GM12878 (cell line): ENCODE data around the gene TSPYL6. TPM values are rescaled to one million over a fixed set of nuclear protein-coding genes. Genes with fewer than 3 reads are reported as not detected.

ENCODE experiments used
- ATAC-seq: fragments of 200-7000 bp; cut with Tn5 transposase; 3 replicates; pipeline ENCODE4 v1.9.1; 2020; ENCODE audit warnings: mild to moderate bottlenecking, moderate library complexity
- BruUV-seq: library from RNA; stranded (reverse); fragments of 400-500 nt; replicated peaks from 2 replicates; lab custom pipeline; 2021; lab: Mats Ljungman, UMichigan
- CTCF ChIA-PET: fragments of 300-600 bp; sonication (Branson Sonifier 250); formaldehyde crosslinking; extraction: SDS; loops from one replicate; lab custom pipeline; 2021; ENCODE audit warnings: inconsistent platforms; lab: Yijun Ruan, JAX
- POLR2A ChIA-PET: fragments of 350-600 bp; formaldehyde crosslinking; extraction: SDS; loops from one replicate; lab custom pipeline; 2021; ENCODE audit warnings: inconsistent platforms; lab: Charles Lee
- RAD21 ChIA-PET: fragments of 300-600 bp; sonication (Branson Sonifier 250); formaldehyde crosslinking; loops from one replicate; lab custom pipeline; 2023; ENCODE audit warnings: antibody characterized with exemption; ENCODE audit not compliant: unreplicated experiment; lab: Charles Lee
- SMC1A ChIA-PET: fragments of 300-600 bp; sonication (Branson Sonifier 250); formaldehyde crosslinking; loops from one replicate; lab custom pipeline; 2023; ENCODE audit not compliant: unreplicated experiment, uncharacterized antibody; lab: Charles Lee
- DNase-seq: peaks from one replicate; pipeline ENCODE4 v3.0.0-alpha.2; 2011; ENCODE audit warnings: low read depth, low spot score
- FAIRE-seq: peaks from 3 replicates; lab custom pipeline; 2011; peaks lifted over from hg19 to GRCh38; lab: Jason Lieb, UNC
- H2AFZ ChIP-seq: 2 replicates; pipeline ENCODE4 v1.6.0; 2011; ENCODE audit warnings: low read depth, low read length, control low read depth; ENCODE audit not compliant: control insufficient read depth
- H3K27ac ChIP-seq: 2 replicates; pipeline ENCODE4 v1.5.1; 2011; ENCODE audit warnings: control low read depth; ENCODE audit not compliant: control insufficient read depth, insufficient read depth
- H3K27me3 ChIP-seq, 2 experiments: replicated peaks in 1 of 2; 2 replicates each; pipeline versions ENCODE4 v1.6.0 to v1.6.1; 2011; ENCODE audit warnings: low read length in 1 of 2; ENCODE audit not compliant: control insufficient read depth in 2 of 2, insufficient read depth in 2 of 2
- H3K36me3 ChIP-seq, 2 experiments: 2 replicates each; pipeline ENCODE4 v1.5.1; 2011; ENCODE audit warnings: low read length in 1 of 2; ENCODE audit not compliant: control insufficient read depth in 2 of 2, insufficient read depth in 2 of 2
- H3K4me1 ChIP-seq: 2 replicates; pipeline ENCODE4 v1.6.1; 2011; ENCODE audit warnings: mild to moderate bottlenecking, low read length, moderate library complexity, mixed read lengths; ENCODE audit not compliant: control insufficient read depth, insufficient read depth
- H3K4me2 ChIP-seq: 2 replicates; pipeline ENCODE4 v1.6.0; 2011; ENCODE audit warnings: control low read depth; ENCODE audit not compliant: control insufficient read depth, insufficient read depth
- H3K4me3 ChIP-seq: fragments of 200-600 bp; sonication (generic); 2 replicates; pipeline ENCODE4 v1.5.1; 2016
- H3K79me2 ChIP-seq: 2 replicates; pipeline ENCODE4 v1.6.0; 2011; ENCODE audit warnings: low read length; ENCODE audit not compliant: control insufficient read depth, insufficient read depth
- H3K9ac ChIP-seq: 2 replicates; pipeline ENCODE4 v1.8.0; 2011; ENCODE audit warnings: low read length, control low read depth, mixed read lengths; ENCODE audit not compliant: control insufficient read depth, insufficient read depth
- H3K9me3 ChIP-seq: replicated peaks from 3 replicates; pipeline ENCODE4 v1.5.1; 2011; ENCODE audit warnings: mild to moderate bottlenecking, low read length; ENCODE audit not compliant: control insufficient read depth, insufficient read depth
- H4K20me1 ChIP-seq: 2 replicates; pipeline ENCODE4 v1.6.0; 2011; ENCODE audit not compliant: control insufficient read depth, insufficient read depth
- HDAC6 ChIP-seq: fragments of 200-600 bp; sonication (generic); IDR thresholded peaks from one replicate; pipeline ENCODE4 v1.8.0; 2017; ENCODE audit warnings: antibody characterized with exemption; ENCODE audit not compliant: unreplicated experiment
- KDM1A ChIP-seq: fragments of 200-600 bp; sonication (generic); IDR thresholded peaks from 2 replicates; pipeline ENCODE4 v1.6.1; 2016; ENCODE audit warnings: borderline replicate concordance
- PML ChIP-seq: IDR thresholded peaks from 2 replicates; pipeline ENCODE4 v1.6.1; 2012; ENCODE audit warnings: low read length, inconsistent platforms
- SUPT20H ChIP-seq: IDR thresholded peaks from 2 replicates; pipeline ENCODE4 v1.6.1; 2011; ENCODE audit warnings: low read depth, mild to moderate bottlenecking, low read length, moderate library complexity, borderline replicate concordance; ENCODE audit not compliant: control insufficient read depth
- WGBS: methylation state at CpG from one replicate; pipeline ENCODE4 v1.1.6; 2016; ENCODE audit warnings: low lambda C conversion rate; ENCODE audit not compliant: insufficient replicate concordance, insufficient coverage; ENCODE audit errors: missing lambda C conversion rate; 5-methylcytosine and 5-hydroxymethylcytosine counted together
- in situ Hi-C: fragments of 300-500 bp; cut with MboI; formaldehyde crosslinking; loops from 9 replicates; pipeline ENCODE4 v1.14.3; 2018; ENCODE audit warnings: mixed read lengths
- intact Hi-C: fragments of 100-400 bp; cut with micrococcal nuclease; formaldehyde crosslinking; loops from one replicate; pipeline ENCODE4 v1.14.2; 2022; ENCODE audit not compliant: unreplicated experiment
- polyA plus RNA-seq, 11 experiments: library from polyadenylated mRNA; depleted of rRNA in 4 of 11; unstranded in 6 of 11; stranded (reverse) in 5 of 11; fragments of >200 nt; fragmentation: Nextera tagmentation in 4 of 11; fragmentation: Illumina TruSeq in 1 of 11; extraction: Ambion mirVana in 4 of 11; extraction: Trizol in 1 of 11; gene quantifications; 1 replicate in 1 of 11; 2 replicates in 10 of 11; pipeline versions ENCODE4 v1.2.1 to v1.2.3, GENCODE V29; 2011 to 2016; ENCODE audit warnings: inconsistent platforms in 2 of 11, missing spikeins in 2 of 11, low read depth in 1 of 11
- total RNA-seq, 4 experiments: library from RNA; depleted of rRNA in 3 of 4; stranded (reverse); fragments of >200 nt in 3 of 4; fragmentation: Illumina TruSeq in 1 of 4; extraction: Trizol in 1 of 4; gene quantifications; 2 replicates each; pipeline versions ENCODE4 v1.2.1 to v1.2.3, GENCODE V29; 2013 to 2021

The TSPYL6 gene
- total and polyA plus RNA-seq, 10 of the 15 experiments (the other 5 are each of a cell fraction or from before 2014, with no cell fraction given) = not detected

- ChIA-PET CTCF (interaction anchor here (1.0 kb wide), 1 partner anchor 134 kb away, joined by 3 read pairs; no protein-coding TSS in a partner anchor), SMC1A (no interaction called here), RAD21 (interaction anchor here (0.6 kb wide), 1 partner anchor 9 kb away, joined by 5 read pairs; no protein-coding TSS in a partner anchor), POLR2A (interaction anchor here (0.5 kb wide), 1 partner anchor 224 kb away, joined by 4 read pairs; no protein-coding TSS in a partner anchor)
- Histone ChIP-seq H4K20me1 (no peaks in the 10 kb centered on the region), H3K27ac (no peak overlapping the region), H3K4me1 (no peaks in the 10 kb centered on the region), H3K79me2 (no peaks in the 10 kb centered on the region), H3K4me2 (no peak overlapping the region), H2AFZ (no peak overlapping the region), H3K9me3 (no peaks in the 10 kb centered on the region), H3K4me3 (no peak overlapping the region), H3K27me3 (no peaks in the 10 kb centered on the region), H3K36me3 (no peaks in the 10 kb centered on the region), H3K9ac (no peak overlapping the region)
- intact Hi-C loops (no loop called here), in situ Hi-C loops (no loop called here)
- WGBS = 14% methylated on average over 5 of the region's 5 CpGs
- DNase-seq = no peak
- TF ChIP-seq HDAC6 (no peak), SUPT20H (no peak)
- no peak for FAIRE-seq
- no TSS peak for BruUV-seq
- ATAC-seq = no peak
Observed at GRCh38 chr2:54240515-54241469, 15.2 kb downstream of the TSPYL6 start.

DNA sequence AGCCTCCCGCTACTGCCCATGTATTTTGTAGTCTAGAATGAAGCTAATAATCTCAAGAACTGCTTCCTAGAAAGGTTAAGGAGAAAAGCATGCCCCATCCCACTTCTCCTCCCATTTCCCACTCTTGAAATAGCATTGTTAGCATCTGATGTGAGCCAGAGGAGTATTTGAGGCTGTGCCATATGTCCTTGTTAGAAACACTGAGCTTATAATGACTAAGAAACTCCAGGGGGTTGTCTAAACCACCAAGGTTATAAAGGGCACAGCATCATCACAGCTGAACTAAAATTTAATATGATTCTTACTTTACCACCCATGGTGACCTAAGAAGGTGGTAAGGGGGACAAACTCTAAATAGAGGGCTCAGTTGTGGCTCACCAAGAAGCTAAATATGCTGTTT lies 16.6 kb downstream of the TSPYL6 start:
- DNase-seq = no peak
- ATAC-seq = no peak
- no peak overlapping the region for H3K27ac ChIP-seq
- H2AFZ ChIP-seq = no peak overlapping the region
- no peaks in the 10 kb centered on the region for H3K4me1 ChIP-seq
- in situ Hi-C loops (no loop called here), intact Hi-C loops (no loop called here)
- H4K20me1 ChIP-seq = no peaks in the 10 kb centered on the region
- H3K9ac ChIP-seq = no peak overlapping the region
- SMC1A ChIA-PET = interaction anchor here (0.6 kb wide), 1 partner anchor 13 kb away, joined by 3 read pairs; no protein-coding TSS in a partner anchor
- BruUV-seq = no TSS peak
- H3K27me3 ChIP-seq = no peaks in the 10 kb centered on the region
- H3K9me3 ChIP-seq = no peaks in the 10 kb centered on the region
- RAD21 ChIA-PET = interaction anchor here (0.9 kb wide), 1 partner anchor 20 kb away, joined by 4 read pairs; no protein-coding TSS in a partner anchor
- no peaks in the 10 kb centered on the region for H3K79me2 ChIP-seq
- CTCF ChIA-PET = interaction anchor here (0.7 to 1.2 kb wide), 3 partner anchors 10 to 133 kb away, joined by 3 to 4 read pairs (median 3); no protein-coding TSS in a partner anchor
- H3K4me2 ChIP-seq = no peak overlapping the region
- FAIRE-seq = no peak
- WGBS = 67% methylated on average over 1 of the region's 1 CpG
- POLR2A ChIA-PET = no interaction called here
- no peak overlapping the region for H3K4me3 ChIP-seq
- no peak for TF ChIP-seq PML
- no peak for TF ChIP-seq KDM1A
- H3K36me3 ChIP-seq = no peaks in the 10 kb centered on the region
